Endodermal cell (in vitro differentiated cells): ENCODE data around the gene CDH13. TPM values are rescaled to one million over a fixed set of nuclear protein-coding genes. Genes with fewer than 3 reads are reported as not detected.

Experiments used
- DNase-seq: peaks from one replicate; pipeline ENCODE4 v3.0.0-alpha.2; 2017
- H3K27ac ChIP-seq: 2 replicates; pipeline ENCODE4 v1.5.1; 2013; ENCODE audit warnings: mild to moderate bottlenecking, low read depth, low read length, moderate library complexity
- H3K27me3 ChIP-seq: 2 replicates; pipeline ENCODE4 v1.6.1; 2013; ENCODE audit warnings: mild to moderate bottlenecking, low read length, moderate library complexity; ENCODE audit not compliant: insufficient read depth, control insufficient read depth, poor library complexity, severe bottlenecking
- H3K36me3 ChIP-seq: 2 replicates; pipeline ENCODE4 v1.7.0; 2013; ENCODE audit warnings: mild to moderate bottlenecking, low read length, moderate library complexity; ENCODE audit not compliant: control insufficient read depth, insufficient read depth
- H3K4me1 ChIP-seq: one replicate; pipeline ENCODE4 v1.7.0; 2013; ENCODE audit warnings: low read length; ENCODE audit not compliant: control insufficient read depth, insufficient read depth
- H3K4me3 ChIP-seq: 2 replicates; pipeline ENCODE4 v1.5.1; 2013; ENCODE audit warnings: mild to moderate bottlenecking, low read length, moderate library complexity
- H3K9ac ChIP-seq: 2 replicates; pipeline ENCODE4 v1.6.1; 2013; ENCODE audit warnings: mild to moderate bottlenecking, low read length, moderate library complexity; ENCODE audit not compliant: poor library complexity, severe bottlenecking; ENCODE audit errors: extremely low read depth
- H3K9me3 ChIP-seq: 2 replicates; pipeline ENCODE4 v1.6.1; 2013; ENCODE audit warnings: mild to moderate bottlenecking, low read length, moderate library complexity; ENCODE audit not compliant: control insufficient read depth
- H3K27ac Mint-ChIP-seq: 2 replicates; pipeline ENCODE4 v1.8.0; 2020; ENCODE audit warnings: mixed read lengths
- H3K27me3 Mint-ChIP-seq: 2 replicates; pipeline ENCODE4 v1.8.0; 2021; ENCODE audit warnings: mild to moderate bottlenecking, mixed read lengths; ENCODE audit not compliant: insufficient read depth
- H3K36me3 Mint-ChIP-seq: 2 replicates; pipeline ENCODE4 v1.8.0; 2020; ENCODE audit warnings: low read depth, mixed read lengths
- H3K4me1 Mint-ChIP-seq: 2 replicates; pipeline ENCODE4 v1.8.0; 2020; ENCODE audit warnings: mixed read lengths
- H3K4me3 Mint-ChIP-seq: 2 replicates; pipeline ENCODE4 v1.8.0; 2020; ENCODE audit warnings: mild to moderate bottlenecking, moderate library complexity, mixed read lengths
- H3K9me3 Mint-ChIP-seq: 2 replicates; pipeline ENCODE4 v1.8.0; 2020; ENCODE audit warnings: mild to moderate bottlenecking, mixed read lengths
- WGBS, 2 experiments: methylation state at CpG; one replicate each; pipeline versions ENCODE4 v1.1.5 to v1.1.7; 2013; ENCODE audit warnings: missing lambda C conversion rate in 2 of 2, mixed read lengths in 1 of 2; ENCODE audit not compliant: insufficient coverage in 1 of 2, insufficient read length in 1 of 2; 5-methylcytosine and 5-hydroxymethylcytosine counted together
- total RNA-seq, 2 donors: library from RNA; stranded (reverse); fragmentation: NEBNext Ultra II Directional in 1 of 2; extraction: Animal tissue kit (Norgen Biotek cat#: 25700) in 1 of 2; gene quantifications; 2 replicates in 1 of 2; 3 replicates in 1 of 2; pipeline ENCODE4 v1.2.1, GENCODE V29; 2021
- TF ChIP-seq, protein P1 (sequence below): fragments of 200-600 bp; sonication (generic); conservative IDR thresholded peaks from 2 replicates; pipeline ENCODE4 v1.5.0; 2021; ENCODE audit warnings: antibody characterized with exemption, mild to moderate bottlenecking

Gene CDH13
- total RNA-seq, 2 donors from 2014 or later: 0.86 to 1.8 TPM

DNA sequence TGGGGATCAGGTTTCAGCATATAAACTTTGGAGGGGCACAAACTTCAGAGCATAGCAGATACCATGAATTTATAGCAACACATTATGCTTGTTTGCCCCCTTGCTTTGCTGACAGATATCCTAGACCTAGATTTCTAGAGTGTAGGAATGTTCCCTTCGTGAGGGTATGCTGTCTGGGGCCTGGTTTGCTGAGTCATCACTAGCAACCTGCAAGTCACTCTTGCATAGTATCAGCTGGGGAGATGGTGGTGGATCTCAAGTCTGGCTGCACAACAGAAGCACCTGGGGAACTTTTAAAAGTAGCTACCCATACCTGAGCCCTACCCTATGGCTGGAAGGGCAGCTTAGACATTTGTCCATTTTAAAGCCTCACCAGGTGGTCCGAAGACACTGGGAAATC is 1158.7 kb downstream of the CDH13 start:
- Histone ChIP-seq H3K27me3 (peaks cover 11% of the 10 kb centered on the region), H3K27ac (no peak overlapping the region), H3K4me1 (peaks cover 2% of the 10 kb centered on the region), H3K4me3 (no peak overlapping the region), H3K36me3 (no peaks in the 10 kb centered on the region), H3K9ac (no peak overlapping the region), H3K9me3 (no peaks in the 10 kb centered on the region)
- H3K36me3 Mint-ChIP-seq: no peaks in the 10 kb centered on the region
- H3K4me1 Mint-ChIP-seq: peaks cover 13% of the 10 kb centered on the region
- no peak overlapping the region for H3K4me3 Mint-ChIP-seq
- H3K27me3 Mint-ChIP-seq: peaks cover 60% of the 10 kb centered on the region
- H3K9me3 Mint-ChIP-seq: no peaks in the 10 kb centered on the region
- H3K27ac Mint-ChIP-seq: no peak overlapping the region
- no peak for DNase-seq
- 92% methylated on average over 2 of the region's 2 CpGs for WGBS, 2 experiments
- TF ChIP-seq, protein P1, sequence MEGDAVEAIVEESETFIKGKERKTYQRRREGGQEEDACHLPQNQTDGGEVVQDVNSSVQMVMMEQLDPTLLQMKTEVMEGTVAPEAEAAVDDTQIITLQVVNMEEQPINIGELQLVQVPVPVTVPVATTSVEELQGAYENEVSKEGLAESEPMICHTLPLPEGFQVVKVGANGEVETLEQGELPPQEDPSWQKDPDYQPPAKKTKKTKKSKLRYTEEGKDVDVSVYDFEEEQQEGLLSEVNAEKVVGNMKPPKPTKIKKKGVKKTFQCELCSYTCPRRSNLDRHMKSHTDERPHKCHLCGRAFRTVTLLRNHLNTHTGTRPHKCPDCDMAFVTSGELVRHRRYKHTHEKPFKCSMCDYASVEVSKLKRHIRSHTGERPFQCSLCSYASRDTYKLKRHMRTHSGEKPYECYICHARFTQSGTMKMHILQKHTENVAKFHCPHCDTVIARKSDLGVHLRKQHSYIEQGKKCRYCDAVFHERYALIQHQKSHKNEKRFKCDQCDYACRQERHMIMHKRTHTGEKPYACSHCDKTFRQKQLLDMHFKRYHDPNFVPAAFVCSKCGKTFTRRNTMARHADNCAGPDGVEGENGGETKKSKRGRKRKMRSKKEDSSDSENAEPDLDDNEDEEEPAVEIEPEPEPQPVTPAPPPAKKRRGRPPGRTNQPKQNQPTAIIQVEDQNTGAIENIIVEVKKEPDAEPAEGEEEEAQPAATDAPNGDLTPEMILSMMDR: no peak

DNA sequence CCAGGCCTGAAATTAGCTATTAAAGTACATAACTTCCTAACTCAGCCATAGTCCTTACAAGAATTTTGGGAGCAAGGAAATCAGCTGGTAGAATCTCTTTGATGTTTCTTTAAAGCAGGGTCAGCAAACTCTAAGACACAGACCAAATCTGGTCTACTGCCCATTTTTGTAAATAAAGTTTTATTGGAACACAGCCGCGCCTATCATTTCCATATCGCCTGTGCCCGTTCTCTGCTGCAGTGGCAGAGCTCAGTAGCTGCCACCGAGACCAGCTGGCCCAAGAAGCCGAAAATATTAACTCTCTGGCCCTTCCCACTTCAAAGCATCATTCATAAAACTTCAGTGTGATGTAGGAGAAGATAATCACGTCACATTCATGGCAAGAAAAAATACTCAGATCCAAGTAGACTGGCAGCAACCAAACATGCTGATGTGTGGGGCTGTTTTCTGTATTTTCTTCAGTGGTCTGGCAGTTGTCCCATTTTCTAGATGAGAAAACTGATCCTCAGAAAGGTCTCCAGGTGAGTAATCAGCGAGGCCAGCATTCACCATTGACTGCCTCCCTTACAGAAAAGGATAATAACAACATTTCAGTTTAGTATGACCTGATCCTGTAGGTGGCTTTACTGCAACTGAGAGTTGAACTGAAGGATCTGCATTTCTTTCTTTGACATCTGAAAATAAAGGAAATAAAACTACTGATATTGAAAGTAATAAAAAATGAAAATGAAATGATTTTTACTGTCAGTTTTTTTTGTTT is 1163.1 kb downstream of the CDH13 start:
- Histone ChIP-seq H3K27ac (no peak overlapping the region), H3K4me1 (no peaks in the 10 kb centered on the region), H3K4me3 (no peak overlapping the region), H3K27me3 (peaks cover 11% of the 10 kb centered on the region), H3K36me3 (no peaks in the 10 kb centered on the region), H3K9ac (no peak overlapping the region), H3K9me3 (peaks cover 9% of the 10 kb centered on the region)
- WGBS, 2 experiments: 97 to 100% methylated on average over 3 to 8 of the region's 8 CpGs
- no peak for DNase-seq
- TF ChIP-seq, protein P1: no peak
- Mint-ChIP-seq H3K27ac (no peak overlapping the region), H3K4me1 (peaks cover 11% of the 10 kb centered on the region), H3K36me3 (no peaks in the 10 kb centered on the region), H3K9me3 (peaks cover 9% of the 10 kb centered on the region), H3K4me3 (no peak overlapping the region), H3K27me3 (peaks cover 58% of the 10 kb centered on the region)

DNA sequence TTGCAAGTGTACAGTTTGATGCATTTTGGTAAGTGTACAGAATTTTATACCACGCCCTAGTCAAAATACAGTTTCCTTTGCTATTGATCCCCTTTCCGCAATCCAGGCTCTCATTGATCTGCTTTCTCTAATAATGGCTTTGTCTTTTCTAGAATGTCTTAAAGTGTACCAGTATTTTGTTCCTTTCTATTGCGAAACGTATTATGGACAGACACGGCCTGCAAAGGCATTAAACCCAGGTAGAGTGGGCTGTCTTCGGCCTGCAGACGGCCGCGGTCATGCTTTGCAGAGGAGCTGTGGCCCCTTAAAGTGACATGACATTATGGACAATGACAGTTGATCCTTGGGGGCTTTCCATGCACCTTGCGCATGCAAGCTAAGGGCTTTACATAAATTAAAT is 1165.1 kb downstream of the CDH13 start:
- H3K36me3 ChIP-seq: no peaks in the 10 kb centered on the region
- Mint-ChIP-seq H3K27me3 (peaks cover 47% of the 10 kb centered on the region), H3K27ac (no peak overlapping the region), H3K9me3 (peaks cover 9% of the 10 kb centered on the region), H3K36me3 (no peaks in the 10 kb centered on the region), H3K4me3 (no peak overlapping the region), H3K4me1 (peaks cover 10% of the 10 kb centered on the region)
- H3K4me1 ChIP-seq: no peaks in the 10 kb centered on the region
- H3K9ac ChIP-seq: no peak overlapping the region
- no peak overlapping the region for H3K4me3 ChIP-seq
- 96 to 98% methylated on average over 10 of the region's 10 CpGs for WGBS, 2 experiments
- no peak for DNase-seq
- peaks cover 9% of the 10 kb centered on the region for H3K9me3 ChIP-seq
- TF ChIP-seq, protein P1: no peak
- peaks cover 6% of the 10 kb centered on the region for H3K27me3 ChIP-seq
- no peak overlapping the region for H3K27ac ChIP-seq
